Daoy (cell line): ENCODE data around the gene SUPT5H. TPM values are rescaled to one million over a fixed set of nuclear protein-coding genes. Genes with fewer than 3 reads are reported as not detected.
A peak's percentile ranks its signal among the peaks of the same experiment; 100 is the strongest.

Experiments used
- DNase-seq: peaks from one replicate; pipeline ENCODE4 v3.0.0-alpha.2; 2015; ENCODE audit warnings: low read depth
- total RNA-seq: library from RNA; depleted of rRNA; stranded (reverse); fragments of >200 nt; shearing (Covaris generic); gene quantifications from 2 replicates; pipeline ENCODE4 v1.2.3, GENCODE V29; 2014

SUPT5H gene
- total RNA-seq, 1 experiment from 2014 or later = 140 TPM

DNA sequence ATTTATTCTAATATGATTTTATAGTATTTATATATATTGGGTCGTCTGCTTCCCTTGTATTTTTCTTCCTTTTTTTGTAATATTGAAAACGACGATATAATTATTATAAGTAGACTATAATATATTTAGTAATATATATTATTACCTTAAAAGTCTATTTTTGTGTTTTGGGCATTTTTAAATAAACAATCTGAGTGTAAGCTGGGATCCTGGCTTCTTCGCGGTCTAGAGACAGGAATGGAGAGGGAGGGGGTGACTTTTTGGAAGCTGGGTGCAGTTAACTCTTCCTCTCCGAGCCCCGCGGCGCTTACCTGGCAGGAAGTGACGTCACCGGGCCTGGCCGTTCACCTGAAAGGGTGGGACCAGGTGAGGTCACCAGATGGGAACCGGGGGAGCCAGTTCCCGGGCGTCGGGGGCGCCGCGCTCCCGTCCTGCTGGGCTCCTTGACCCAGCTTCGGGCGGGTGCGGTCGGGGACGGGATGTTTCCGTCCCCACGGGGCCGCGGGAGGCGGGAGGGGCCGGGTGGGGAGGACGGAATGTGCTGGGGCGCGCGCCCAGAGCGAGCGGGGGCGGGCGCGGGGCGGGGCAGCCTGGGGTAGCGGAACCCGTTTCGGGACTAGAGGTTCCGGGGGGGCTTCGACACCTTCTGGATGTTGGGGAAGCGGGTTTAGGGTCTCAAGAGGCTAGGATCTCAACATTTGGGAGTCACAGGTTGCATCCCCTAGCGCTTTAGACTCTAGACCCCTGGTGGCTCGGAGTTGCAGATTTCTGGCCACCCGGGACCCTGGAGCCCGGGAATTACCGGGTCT, 36.0 kb upstream of the SUPT5H start:
- DNase-seq = peak; percentile 76

DNA sequence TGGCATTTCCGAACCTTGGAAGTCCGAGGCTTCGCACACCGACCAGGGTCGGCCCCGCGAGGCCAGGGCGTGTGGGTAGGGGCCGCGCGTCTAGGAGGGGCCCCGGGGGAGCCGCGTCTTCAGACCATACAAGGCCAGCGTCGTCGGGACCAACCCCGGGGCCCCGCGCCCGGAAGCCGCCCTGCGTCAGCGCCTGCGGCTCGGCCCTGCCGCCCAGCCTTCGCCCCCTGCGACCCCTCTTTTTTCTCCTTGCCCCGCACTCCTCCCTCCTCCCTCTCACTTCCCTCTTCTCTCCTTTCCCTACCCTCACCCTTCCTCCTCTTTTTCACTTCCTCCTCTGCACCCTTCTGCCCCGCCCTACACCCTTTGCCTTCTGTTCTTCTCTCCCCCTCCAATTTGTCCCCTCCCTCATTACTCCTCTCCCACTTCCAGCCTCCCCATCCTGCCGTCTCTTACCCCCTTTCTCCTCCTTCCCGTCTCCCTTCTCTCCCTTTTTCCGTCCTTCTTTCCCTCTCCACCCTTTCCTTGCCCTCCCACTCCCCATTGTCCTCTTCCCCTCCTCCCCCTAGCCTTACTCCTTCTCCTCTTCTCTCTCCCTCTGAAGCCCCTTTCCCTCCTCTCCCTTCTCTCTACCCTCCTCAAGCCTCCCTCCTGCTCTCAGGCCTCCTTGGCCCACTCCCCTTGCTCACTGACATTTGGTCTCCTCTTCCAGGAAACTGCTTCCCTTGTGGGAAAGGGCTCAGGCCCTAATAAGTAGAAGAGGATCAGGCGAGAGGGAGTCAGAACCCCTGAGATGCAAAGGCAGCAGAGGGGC, 35.2 kb upstream of the SUPT5H start:
- peak; percentile 67 for DNase-seq

- DNase-seq = no peak
Observed at GRCh38 chr19:39410831-39411080, 34.6 kb upstream of the SUPT5H start.

DNA sequence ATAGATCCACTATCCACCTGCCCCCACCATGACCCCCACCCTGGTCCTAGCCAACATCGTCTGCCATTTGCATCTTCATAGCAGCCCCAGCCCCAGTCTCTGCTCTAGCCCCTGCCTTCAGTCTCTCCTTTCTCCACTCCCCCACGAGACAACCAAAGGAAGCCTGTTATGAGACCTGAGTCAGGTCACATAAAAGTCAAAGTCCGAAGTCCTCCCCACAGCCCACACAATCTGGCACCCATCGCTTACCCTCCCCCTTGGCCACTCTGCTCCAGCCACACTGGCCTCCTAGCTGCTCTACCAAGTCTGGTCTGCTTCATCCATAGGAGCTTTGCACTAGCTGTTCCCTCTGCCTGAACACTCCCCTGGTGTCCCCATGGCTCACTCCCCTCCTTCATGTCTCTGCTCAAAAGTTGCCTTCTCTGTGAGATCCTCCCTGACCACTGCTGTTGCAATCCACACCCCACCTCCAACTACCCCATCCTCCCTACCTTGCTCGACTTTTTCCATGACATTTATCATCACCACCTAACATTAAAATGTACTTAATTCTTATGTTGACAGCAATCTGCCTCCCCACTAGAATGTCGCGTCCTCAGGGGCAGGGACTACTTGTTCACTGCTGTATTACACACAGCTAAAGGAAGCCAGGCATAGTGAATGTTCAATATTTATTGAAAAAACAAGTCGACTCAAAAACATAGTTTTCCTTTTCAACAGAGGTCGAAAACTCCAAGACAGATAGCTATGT, 34.1 kb upstream of the SUPT5H start:
- DNase-seq = no peak

GRCh38 chr19:39411832-39412099, 33.6 kb upstream of the SUPT5H start:
- DNase-seq = peak; percentile 90

GRCh38 chr19:39412100-39412866, 33.1 kb upstream of the SUPT5H start, which contains the start of gene PLEKHG2:
PLEKHG2 (plus strand) TSS chr19:39412669; CDS start chr19:39414087, 1,418 bp downstream.
- DNase-seq = peak; percentile 98

- DNase-seq = no peak
Observed at GRCh38 chr19:39412867-39413271, 32.5 kb upstream of the SUPT5H start.

DNA sequence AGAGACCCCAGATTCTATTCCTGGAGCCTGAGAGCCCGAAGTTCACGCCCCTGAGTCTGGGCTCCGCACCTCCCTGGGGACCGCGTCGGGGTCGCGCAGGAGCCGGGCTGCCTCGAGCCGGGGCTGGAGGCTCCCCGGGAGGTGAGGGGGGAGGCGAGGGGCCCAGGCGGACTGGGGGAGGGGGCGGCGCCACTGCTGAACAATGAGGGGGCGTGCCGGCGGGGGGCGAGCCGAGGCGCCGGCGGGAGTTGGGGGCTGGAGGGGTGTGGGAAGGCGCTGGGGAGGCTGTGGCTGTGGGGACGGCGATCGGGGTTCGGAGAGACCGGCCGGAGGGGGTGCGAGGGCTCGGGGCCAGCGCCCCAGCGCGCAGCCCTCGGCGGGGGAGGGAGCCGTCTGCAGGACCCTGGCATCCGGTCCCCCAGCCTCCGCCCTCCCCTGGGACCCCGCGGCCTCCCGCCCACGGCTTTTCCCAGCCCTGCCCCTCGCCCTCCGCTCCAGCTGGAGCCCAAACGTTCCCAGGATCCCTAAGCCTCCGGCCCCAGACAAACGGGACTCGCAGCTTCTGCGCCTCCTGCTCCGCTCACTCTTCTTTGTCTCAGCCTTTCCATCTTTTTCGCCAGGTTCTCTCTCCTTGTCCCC, 32.0 kb upstream of the SUPT5H start:
- peak; percentile 56 for DNase-seq

GRCh38 chr19:39413911-39414608, 31.3 kb upstream of the SUPT5H start:
- DNase-seq = peak; percentile 45

DNA sequence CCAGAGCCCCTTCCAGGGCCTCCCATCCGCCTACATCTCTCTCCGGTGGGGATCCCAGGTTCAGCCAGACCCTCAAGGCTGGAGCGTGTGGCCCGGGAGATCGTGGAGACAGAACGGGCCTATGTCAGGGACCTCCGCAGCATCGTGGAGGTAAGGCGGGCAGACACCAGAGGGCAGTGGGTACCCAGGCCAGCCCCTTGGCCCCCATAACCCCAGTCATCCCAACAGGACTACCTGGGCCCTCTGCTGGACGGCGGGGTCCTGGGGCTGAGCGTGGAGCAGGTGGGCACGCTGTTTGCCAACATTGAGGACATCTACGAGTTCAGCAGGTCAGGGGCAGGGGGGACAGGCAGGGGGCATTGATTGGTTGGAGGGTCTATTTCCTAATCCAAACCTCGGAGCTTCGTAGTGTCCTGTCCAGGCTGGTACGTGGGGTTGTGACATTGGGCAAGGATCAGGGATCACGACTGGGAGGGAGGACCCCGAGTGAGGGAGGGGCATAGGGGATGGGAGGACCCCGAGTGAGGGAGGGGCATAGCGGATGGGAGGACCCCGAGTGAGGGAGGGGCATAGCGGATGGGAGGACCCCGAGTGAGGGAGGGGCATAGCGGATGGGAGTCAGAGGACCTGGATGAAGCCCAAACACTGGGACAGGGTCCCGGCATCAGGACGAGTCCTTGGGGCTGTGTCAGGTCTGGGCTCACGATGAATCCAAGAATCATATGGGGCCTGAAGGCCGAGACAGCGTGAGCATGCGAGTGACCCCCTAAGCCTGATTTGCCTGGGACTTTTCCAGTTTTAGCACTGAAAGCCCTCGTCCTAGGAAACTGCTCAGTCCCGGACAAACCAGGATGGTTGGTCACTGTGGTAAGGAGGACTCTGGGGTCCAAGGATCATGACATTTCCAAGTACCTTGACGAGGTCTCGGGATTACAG, 30.0 kb upstream of the SUPT5H start:
- DNase-seq = no peak

DNA sequence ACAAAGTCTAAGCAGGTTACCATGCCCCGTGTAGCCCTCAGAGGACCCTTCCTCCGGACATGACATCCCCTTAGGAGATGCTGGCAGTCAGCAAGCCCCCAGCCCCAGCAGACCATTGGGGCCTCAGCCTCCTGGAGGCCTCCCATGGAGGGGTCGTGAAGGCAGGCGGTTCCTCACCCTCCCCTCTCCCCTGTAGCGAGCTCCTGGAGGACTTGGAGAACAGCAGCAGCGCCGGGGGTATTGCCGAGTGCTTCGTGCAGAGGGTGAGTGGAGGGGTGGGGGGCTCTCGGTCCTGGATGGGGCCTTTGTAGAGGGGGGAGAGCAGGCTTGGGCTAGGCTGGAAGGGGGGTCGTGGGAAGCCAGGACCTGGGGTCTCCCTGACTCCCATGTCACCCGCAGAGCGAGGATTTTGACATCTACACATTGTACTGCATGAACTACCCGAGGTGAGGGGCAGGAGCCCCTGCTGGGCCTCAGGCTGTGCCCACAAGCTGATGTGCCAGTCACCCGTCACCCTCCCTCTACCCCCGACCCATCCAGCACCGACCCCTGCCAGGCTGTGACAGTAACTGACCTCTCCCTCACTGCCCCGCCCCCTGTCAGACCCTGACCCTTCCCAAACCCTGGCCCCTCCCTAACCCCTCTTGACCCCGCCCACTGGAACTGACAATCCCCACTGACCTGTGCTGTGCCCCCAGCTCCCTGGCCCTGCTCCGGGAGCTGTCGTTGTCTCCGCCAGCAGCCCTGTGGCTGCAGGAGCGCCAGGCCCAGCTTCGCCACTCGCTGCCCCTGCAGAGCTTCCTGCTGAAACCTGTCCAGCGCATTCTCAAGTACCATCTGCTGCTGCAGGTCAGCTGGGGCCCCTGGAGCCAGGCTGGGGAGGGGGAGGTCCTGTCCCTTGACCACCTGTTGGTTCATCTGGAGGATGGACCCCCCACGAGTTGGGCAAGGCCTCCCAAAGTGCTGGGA, 28.9 kb upstream of the SUPT5H start:
- DNase-seq = no peak

GRCh38 chr19:39417463-39418181, 27.8 kb upstream of the SUPT5H start:
- no peak for DNase-seq

DNA sequence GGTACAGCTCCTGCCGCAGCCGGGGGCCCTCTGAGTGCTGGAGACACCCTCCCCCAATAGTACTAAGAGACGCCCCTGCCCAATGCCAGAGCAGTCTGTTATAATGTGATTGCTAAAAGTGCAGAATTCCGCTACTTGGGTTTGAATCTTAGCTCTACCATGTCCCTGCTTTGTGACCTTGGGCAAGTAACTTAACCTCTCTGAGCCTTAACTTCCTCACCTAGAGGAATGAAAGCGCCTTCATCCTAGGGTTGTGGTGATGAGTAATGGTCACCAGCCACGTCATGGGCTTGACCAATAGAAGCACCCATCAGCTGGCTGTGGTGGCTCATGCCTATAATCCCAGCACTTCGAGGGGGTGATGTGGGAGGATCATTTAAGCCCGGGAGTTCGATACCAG, 26.4 kb upstream of the SUPT5H start:
- DNase-seq = no peak

- DNase-seq = no peak
Observed at GRCh38 chr19:39420769-39421168, 24.6 kb upstream of the SUPT5H start.

- DNase-seq = no peak
Observed at GRCh38 chr19:39422020-39422419, 23.4 kb upstream of the SUPT5H start.

DNA sequence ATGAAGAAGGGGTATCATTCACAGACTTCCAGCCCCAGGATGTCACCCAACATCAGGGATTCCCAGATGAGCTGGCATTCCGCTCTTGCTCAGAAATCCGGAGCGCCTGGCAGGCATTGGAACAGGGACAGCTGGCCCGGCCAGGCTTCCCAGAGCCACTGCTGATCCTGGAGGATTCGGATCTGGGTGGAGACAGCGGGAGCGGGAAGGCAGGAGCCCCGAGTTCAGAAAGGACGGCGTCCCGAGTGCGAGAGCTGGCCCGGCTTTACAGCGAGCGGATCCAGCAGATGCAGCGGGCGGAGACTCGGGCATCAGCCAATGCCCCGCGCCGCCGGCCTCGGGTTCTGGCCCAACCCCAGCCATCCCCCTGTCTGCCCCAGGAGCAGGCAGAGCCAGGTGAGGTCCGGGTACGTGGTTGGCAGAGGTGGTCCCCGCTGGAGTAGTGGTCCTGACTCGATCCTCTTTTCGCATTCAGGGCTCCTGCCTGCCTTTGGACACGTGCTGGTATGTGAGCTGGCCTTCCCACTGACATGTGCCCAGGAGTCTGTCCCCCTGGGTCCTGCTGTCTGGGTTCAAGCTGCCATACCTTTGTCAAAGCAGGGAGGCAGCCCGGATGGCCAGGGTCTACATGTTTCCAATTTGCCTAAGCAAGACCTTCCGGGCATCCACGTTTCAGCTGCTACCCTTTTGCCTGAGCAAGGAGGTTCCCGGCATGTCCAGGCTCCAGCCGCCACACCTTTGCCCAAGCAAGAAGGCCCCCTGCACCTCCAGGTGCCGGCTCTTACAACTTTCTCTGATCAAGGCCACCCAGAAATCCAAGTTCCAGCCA, 21.9 kb upstream of the SUPT5H start:
- no peak for DNase-seq

GRCh38 chr19:39424934-39425333, 20.4 kb upstream of the SUPT5H start:
- DNase-seq = no peak
